ENCODE results near the gene AP1G1.
"Not testable (repeated sequence)": the region's sequence is repeated elsewhere in the genome, so short reads cannot be mapped to it uniquely, and the experiment has no call there.

The AP1G1 gene

GRCh38 chr16:71808593-71809459 is at the start of gene AP1G1:
Gene AP1G1, minus strand, starts transcription at chr16:71808834. Its CDS starts 19,355 bp downstream, at chr16:71789479.
- peak; percentile 83 for DNase-seq

GRCh38 chr16:71855937-71856662 is 47.5 kb upstream of the AP1G1 start:
- no peak for DNase-seq

GRCh38 chr16:71854369-71854948 is 45.8 kb upstream of the AP1G1 start:
- DNase-seq, result no peak

GRCh38 chr16:71853413-71853812 is 44.8 kb upstream of the AP1G1 start:
- DNase-seq, result no peak

- DNase-seq, result no peak
Observed at GRCh38 chr16:71852561-71852960, 43.9 kb upstream of the AP1G1 start.

GRCh38 chr16:71852158-71852557 is 43.5 kb upstream of the AP1G1 start:
- DNase-seq, result no peak

GRCh38 chr16:71851746-71852145 is 43.1 kb upstream of the AP1G1 start:
- DNase-seq, result no peak

- DNase-seq, result no peak
Observed at GRCh38 chr16:71848622-71849021, 40.0 kb upstream of the AP1G1 start.

- no peak for DNase-seq
Observed at GRCh38 chr16:71847096-71847495, 38.5 kb upstream of the AP1G1 start.

GRCh38 chr16:71846431-71846830 is 37.8 kb upstream of the AP1G1 start:
- DNase-seq, result no peak

GRCh38 chr16:71845639-71846430 is 37.2 kb upstream of the AP1G1 start, which contains the start of gene ATXN1L:
Gene ATXN1L, plus strand, starts transcription at chr16:71845976. Its CDS starts 3,765 bp downstream, at chr16:71849741.
- DNase-seq, result peak; percentile 65

- DNase-seq, result no peak
Observed at GRCh38 chr16:71843572-71843971, 34.9 kb upstream of the AP1G1 start.

- DNase-seq, result no peak
Observed at GRCh38 chr16:71840052-71840451, 31.4 kb upstream of the AP1G1 start.

GRCh38 chr16:71837150-71837549 is 28.5 kb upstream of the AP1G1 start:
- DNase-seq, result no peak

GRCh38 chr16:71834291-71834690 is 25.7 kb upstream of the AP1G1 start:
- DNase-seq, result no peak

GRCh38 chr16:71832112-71832511 is 23.5 kb upstream of the AP1G1 start:
- DNase-seq, result not testable (repeated sequence)

GRCh38 chr16:71831698-71832097 is 23.1 kb upstream of the AP1G1 start:
- DNase-seq, result not testable (repeated sequence)

GRCh38 chr16:71830359-71830758 is 21.7 kb upstream of the AP1G1 start:
- DNase-seq, result no peak

- DNase-seq, result no peak
Observed at GRCh38 chr16:71826533-71827017, 17.9 kb upstream of the AP1G1 start.

- not testable (repeated sequence) for DNase-seq
Observed at GRCh38 chr16:71817155-71817500, 8.5 kb upstream of the AP1G1 start.

GRCh38 chr16:71811261-71811803 is 2.7 kb upstream of the AP1G1 start:
- no peak for DNase-seq

GRCh38 chr16:71810155-71810530 is 1.5 kb upstream of the AP1G1 start:
- DNase-seq, result not testable (repeated sequence)
